ENCODE results near the gene GRIN3A. TPM values are rescaled to one million over a fixed set of nuclear protein-coding genes. Genes with fewer than 3 reads are reported as not detected.

Gene GRIN3A
- polyA plus RNA-seq, 1 of the 3 experiments (the other 2 are of a cell fraction): not detected

GRCh38 chr9:101593345-101593744, 145.1 kb downstream of the GRIN3A start:
- H3K9me2 ChIP-seq: no peaks in the 10 kb centered on the region
- no peaks in the 10 kb centered on the region for H4K20me1 ChIP-seq (ENCODE audit: insufficient read depth)
- no peaks in the 10 kb centered on the region for H3K79me2 ChIP-seq (ENCODE audit: insufficient read depth)
- H3K27ac ChIP-seq (ENCODE audit: low read depth in 2 of 2, low read length in 1 of 2): no peak overlapping the region
- H3K27me3 ChIP-seq (ENCODE audit: insufficient read depth): peaks cover 6% of the 10 kb centered on the region; the same call in 1 of the 2 replicates
- H3F3A ChIP-seq (replicated peaks; ENCODE audit: insufficient read depth): no peaks in the 10 kb centered on the region
- no peaks in the 10 kb centered on the region for H3K36me3 ChIP-seq (replicated peaks in 1 of 2; ENCODE audit: control insufficient read depth in 1 of 2, insufficient read depth in 2 of 2, low read length in 1 of 2)
- no peak overlapping the region for H3K9ac ChIP-seq
- DNase-seq: no peak
- H2AFZ ChIP-seq (ENCODE audit: low read depth): no peak overlapping the region
- H3K4me1 ChIP-seq (ENCODE audit: control insufficient read depth in 1 of 2, insufficient read depth in 2 of 2, low read depth in 1 of 2, low read length in 1 of 2): no peaks in the 10 kb centered on the region
- no peak overlapping the region for H3K4me2 ChIP-seq
- POLR2A ChIA-PET: no interaction called here
- CTCF ChIA-PET: interaction anchor here (1.6 kb wide), 1 partner anchor 8 kb away, joined by 4 read pairs; no protein-coding TSS in a partner anchor
- 13% methylated on average over 2 of the region's 2 CpGs for WGBS (ENCODE audit: low lambda C conversion rate)
- no peaks in the 10 kb centered on the region for H3K9me3 ChIP-seq
- H3K4me3 ChIP-seq (ENCODE audit: low read depth in 2 of 2, low read length in 1 of 2): no peak overlapping the region
- no peak for TF ChIP-seq TCF12 (IDR thresholded peaks at IDR 0.05)
- no peak for TF ChIP-seq RFX5 (IDR thresholded peaks at IDR 0.05; ENCODE audit: low read length)
- no peak for TF ChIP-seq NFIC (IDR thresholded peaks at IDR 0.05; ENCODE audit: borderline replicate concordance)
- no peak for TF ChIP-seq FOXJ3 (CRISPR knock-in tag; IDR thresholded peaks at IDR 0.05)
- no peak for TF ChIP-seq RCOR1 (IDR thresholded peaks at IDR 0.05; ENCODE audit: low read length)
- no peak for TF ChIP-seq MAX (IDR thresholded peaks at IDR 0.05; ENCODE audit: low read depth)
- TF ChIP-seq CHD2 (IDR thresholded peaks at IDR 0.05; ENCODE audit: low read length, partially characterized antibody): no peak

- POLR2A ChIA-PET: no interaction called here
- H3K9me3 ChIP-seq: no peaks in the 10 kb centered on the region
- H3K9ac ChIP-seq: no peak overlapping the region
- H3K4me3 ChIP-seq (ENCODE audit: low read depth in 2 of 2, low read length in 1 of 2): no peak overlapping the region
- H3K27me3 ChIP-seq (ENCODE audit: insufficient read depth): peaks cover 6% of the 10 kb centered on the region; the same call in 1 of the 2 replicates
- H3K4me1 ChIP-seq (ENCODE audit: control insufficient read depth in 1 of 2, insufficient read depth in 2 of 2, low read depth in 1 of 2, low read length in 1 of 2): no peaks in the 10 kb centered on the region; a peak in 1 of 4 replicates
- no peak overlapping the region for H3K4me2 ChIP-seq
- no peaks in the 10 kb centered on the region for H4K20me1 ChIP-seq (ENCODE audit: insufficient read depth)
- H3K27ac ChIP-seq (ENCODE audit: low read depth in 2 of 2, low read length in 1 of 2): no peak overlapping the region
- H3K36me3 ChIP-seq (replicated peaks in 1 of 2; ENCODE audit: control insufficient read depth in 1 of 2, insufficient read depth in 2 of 2, low read length in 1 of 2): no peaks in the 10 kb centered on the region
- H3K9me2 ChIP-seq: no peaks in the 10 kb centered on the region
- H2AFZ ChIP-seq (ENCODE audit: low read depth): no peak overlapping the region
- H3K79me2 ChIP-seq (ENCODE audit: insufficient read depth): no peaks in the 10 kb centered on the region
- CTCF ChIA-PET: interaction anchor here (1.2 to 1.6 kb wide), 2 partner anchors 9 to 281 kb away, joined by 3 to 4 read pairs; no protein-coding TSS in a partner anchor
- no peaks in the 10 kb centered on the region for H3F3A ChIP-seq (replicated peaks; ENCODE audit: insufficient read depth)
- no peak for DNase-seq
- TF ChIP-seq REST (IDR thresholded peaks at IDR 0.05; ENCODE audit: low read depth, low read length): no peak
- no peak for TF ChIP-seq TAF1 (IDR thresholded peaks at IDR 0.05; ENCODE audit: borderline replicate concordance, low read depth, low read length)
- TF ChIP-seq ZBTB33 (IDR thresholded peaks at IDR 0.05; ENCODE audit: borderline replicate concordance, low read depth): no peak
- no peak for TF ChIP-seq FOSL2 (IDR thresholded peaks at IDR 0.05; ENCODE audit: borderline replicate concordance, low read depth)
- TF ChIP-seq USF1 (IDR thresholded peaks at IDR 0.05; ENCODE audit: borderline replicate concordance, low read depth): no peak
- TF ChIP-seq TCF12 (IDR thresholded peaks at IDR 0.05): no peak
- TF ChIP-seq RAD21 (IDR thresholded peaks at IDR 0.05; ENCODE audit: low read length): no peak
- TF ChIP-seq CHD2 (IDR thresholded peaks at IDR 0.05; ENCODE audit: low read length, partially characterized antibody): no peak
- TF ChIP-seq USF2 (IDR thresholded peaks at IDR 0.05; ENCODE audit: borderline replicate concordance, low read depth, low read length): no peak
- no peak for TF ChIP-seq PBX3 (IDR thresholded peaks at IDR 0.05)
- TF ChIP-seq MXI1 (IDR thresholded peaks at IDR 0.05; ENCODE audit: low read depth, low read length): no peak
- TF ChIP-seq GATA2 (CRISPR knock-in tag; IDR thresholded peaks at IDR 0.05): no peak
- no peak for TF ChIP-seq MAX (IDR thresholded peaks at IDR 0.05; ENCODE audit: low read depth)
- TF ChIP-seq RFX5 (IDR thresholded peaks at IDR 0.05; ENCODE audit: low read length): no peak
These were observed 145.7 kb downstream of the GRIN3A start for GRCh38 chr9:101592788-101593187.
